ENCODE measurements around the gene HLA-DRB1. TPM values are rescaled to one million over a fixed set of nuclear protein-coding genes. Genes with fewer than 3 reads are reported as not detected.

Gene HLA-DRB1
- total and polyA plus RNA-seq, 2 experiments from 2014 or later = 0.63 to 1.1 TPM

DNA sequence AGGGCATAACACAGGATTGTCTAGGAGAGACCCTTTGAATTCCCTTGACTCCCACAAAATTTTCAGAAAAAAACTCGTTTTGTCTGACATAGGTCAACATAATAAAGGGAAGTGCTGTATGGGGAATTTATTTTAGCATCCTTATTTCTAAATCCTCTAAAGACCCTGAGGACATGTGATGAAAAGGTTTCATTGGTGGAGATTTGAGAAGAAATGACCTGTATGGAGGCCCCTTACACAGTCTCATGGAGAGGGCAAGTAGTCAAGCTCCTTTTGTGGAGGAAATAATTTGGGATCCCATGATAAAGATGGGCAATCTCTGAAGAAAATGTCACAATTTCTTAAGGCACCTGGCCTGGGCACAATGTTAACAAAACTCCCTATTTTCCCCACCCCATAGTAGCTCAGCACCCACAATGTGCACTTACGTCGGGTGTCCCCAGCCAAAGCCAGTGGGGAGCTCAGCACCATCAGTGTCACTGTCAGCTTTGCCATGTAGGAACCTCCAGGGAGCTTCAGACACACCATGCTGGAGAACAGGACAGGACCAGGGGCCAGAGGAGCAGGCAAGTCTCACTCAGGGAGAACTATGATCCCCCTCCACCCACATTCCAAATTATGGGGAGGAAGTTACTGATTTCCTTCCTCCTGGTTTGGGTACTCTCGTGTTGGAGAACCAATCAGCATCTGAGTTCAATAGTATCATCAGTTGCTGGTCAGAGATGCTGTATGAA, 59.8 kb downstream of the HLA-DRB1 start, which contains the start of gene HLA-DRB5:
HLA-DRB5 (minus strand) TSS at position 591 of the 734 bp plus-strand sequence; CDS start at position 528, 63 bp downstream.
- H3K9me3 ChIP-seq (ENCODE audit: low read depth) = no peaks in the 10 kb centered on the region
- H3K36me3 ChIP-seq = no peaks in the 10 kb centered on the region
- no peaks in the 10 kb centered on the region for H3K4me1 ChIP-seq (ENCODE audit: low read depth)
- H3K27me3 ChIP-seq = no peaks in the 10 kb centered on the region
- TF ChIP-seq, protein P1, sequence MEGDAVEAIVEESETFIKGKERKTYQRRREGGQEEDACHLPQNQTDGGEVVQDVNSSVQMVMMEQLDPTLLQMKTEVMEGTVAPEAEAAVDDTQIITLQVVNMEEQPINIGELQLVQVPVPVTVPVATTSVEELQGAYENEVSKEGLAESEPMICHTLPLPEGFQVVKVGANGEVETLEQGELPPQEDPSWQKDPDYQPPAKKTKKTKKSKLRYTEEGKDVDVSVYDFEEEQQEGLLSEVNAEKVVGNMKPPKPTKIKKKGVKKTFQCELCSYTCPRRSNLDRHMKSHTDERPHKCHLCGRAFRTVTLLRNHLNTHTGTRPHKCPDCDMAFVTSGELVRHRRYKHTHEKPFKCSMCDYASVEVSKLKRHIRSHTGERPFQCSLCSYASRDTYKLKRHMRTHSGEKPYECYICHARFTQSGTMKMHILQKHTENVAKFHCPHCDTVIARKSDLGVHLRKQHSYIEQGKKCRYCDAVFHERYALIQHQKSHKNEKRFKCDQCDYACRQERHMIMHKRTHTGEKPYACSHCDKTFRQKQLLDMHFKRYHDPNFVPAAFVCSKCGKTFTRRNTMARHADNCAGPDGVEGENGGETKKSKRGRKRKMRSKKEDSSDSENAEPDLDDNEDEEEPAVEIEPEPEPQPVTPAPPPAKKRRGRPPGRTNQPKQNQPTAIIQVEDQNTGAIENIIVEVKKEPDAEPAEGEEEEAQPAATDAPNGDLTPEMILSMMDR (IDR thresholded peaks at IDR 0.05; ENCODE audit: low read depth, low read length) = no peak
- peak in 1 of 2 donors; percentile 0 for DNase-seq (ENCODE audit: low read depth in 1 of 2, low spot score in 1 of 2)
- no peak within 1 kb of the TSS for H3K27ac ChIP-seq
- no peak within 1 kb of the TSS for H3K4me3 ChIP-seq

Other genes with a start within 250 kb of the HLA-DRB1 start
- gene TSBP1, start 217.9 kb downstream of the HLA-DRB1 start, total RNA-seq = not detected in 2 replicates
- gene TSBP1, start 217.9 kb downstream of the HLA-DRB1 start, polyA plus RNA-seq = not detected in 2 replicates
- not detected in 2 replicates for gene BTNL2, start 182.7 kb downstream of the HLA-DRB1 start, total RNA-seq
- not detected in 2 replicates for gene BTNL2, start 182.7 kb downstream of the HLA-DRB1 start, polyA plus RNA-seq
- gene HLA-DRA, start 150.0 kb downstream of the HLA-DRB1 start, total RNA-seq = not detected in 2 replicates
- gene HLA-DRA, start 150.0 kb downstream of the HLA-DRB1 start, polyA plus RNA-seq = 2.4 TPM in 1 of 2 replicates, not detected in the other
- not detected in 2 replicates for gene HLA-DRB5, start 59.6 kb downstream of the HLA-DRB1 start, total RNA-seq
- 0.15 TPM in 1 of 2 replicates, not detected in the other for gene HLA-DRB5, start 59.6 kb downstream of the HLA-DRB1 start, polyA plus RNA-seq
- not detected in 2 replicates for gene HLA-DQA1, start 47.6 kb upstream of the HLA-DRB1 start, total RNA-seq
- gene HLA-DQA1, start 47.6 kb upstream of the HLA-DRB1 start, polyA plus RNA-seq = 0.27 TPM in 1 of 2 replicates, not detected in the other
- 0.18 and 7.2 TPM in 2 replicates for gene HLA-DQB1, start 76.8 kb upstream of the HLA-DRB1 start, total RNA-seq
- 0.54 and 0.75 TPM in 2 replicates for gene HLA-DQB1, start 76.8 kb upstream of the HLA-DRB1 start, polyA plus RNA-seq
- gene HLA-DQA2, start 151.5 kb upstream of the HLA-DRB1 start, total RNA-seq = not detected in 2 replicates
- not detected in 2 replicates for gene HLA-DQA2, start 151.5 kb upstream of the HLA-DRB1 start, polyA plus RNA-seq
- not detected in 2 replicates for gene HLA-DQB2, start 173.7 kb upstream of the HLA-DRB1 start, total RNA-seq
- not detected in 2 replicates for gene HLA-DQB2, start 173.7 kb upstream of the HLA-DRB1 start, polyA plus RNA-seq
- not detected in 2 replicates for gene HLA-DOB, start 227.2 kb upstream of the HLA-DRB1 start, total RNA-seq
- not detected in 2 replicates for gene HLA-DOB, start 227.2 kb upstream of the HLA-DRB1 start, polyA plus RNA-seq
- gene TAP2, start 248.9 kb upstream of the HLA-DRB1 start, total RNA-seq = 2.6 and 5.1 TPM in 2 replicates
- gene TAP2, start 248.9 kb upstream of the HLA-DRB1 start, polyA plus RNA-seq = 2.1 and 2.5 TPM in 2 replicates

All from cardiac muscle cell (in vitro differentiated cells and primary cell).